ENCODE data around the gene CDH22. TPM values are rescaled to one million over a fixed set of nuclear protein-coding genes. Genes with fewer than 3 reads are reported as not detected.
A peak's percentile ranks its signal among the peaks of the same experiment; 100 is the strongest.

The CDH22 gene
- total RNA-seq, 4 donors from 2014 or later = 0.11 to 2.3 (median 0.76) TPM

DNA sequence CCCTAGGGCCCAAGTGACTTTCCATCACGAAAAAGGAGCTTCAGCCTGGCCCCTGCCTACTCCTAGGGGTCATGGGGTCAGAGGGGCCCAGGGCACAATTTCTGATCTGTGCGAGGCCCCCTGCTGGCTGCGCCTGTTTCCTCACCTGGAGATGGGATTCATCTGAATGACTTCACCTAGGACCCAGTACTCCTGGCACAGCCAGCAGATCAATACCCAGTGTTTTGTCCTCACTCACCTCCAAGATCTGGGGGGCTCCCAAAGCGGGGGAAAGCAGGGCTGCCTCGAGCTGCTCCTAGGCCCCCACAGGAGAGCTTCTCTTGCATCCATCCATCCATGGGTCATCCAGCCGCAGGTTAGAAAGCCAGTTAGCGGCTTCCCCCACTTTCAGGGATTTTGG is 156.4 kb downstream of the CDH22 start:
- H3K9me3 ChIP-seq = no peaks in the 10 kb centered on the region
- no peak overlapping the region for H3K4me3 ChIP-seq
- WGBS, 2 donors = 61 to 73% methylated on average over 2 to 4 of the region's 7 CpGs
- no peak for TF ChIP-seq POLR2A (IDR thresholded peaks at IDR 0.05)
- TF ChIP-seq, protein P1, sequence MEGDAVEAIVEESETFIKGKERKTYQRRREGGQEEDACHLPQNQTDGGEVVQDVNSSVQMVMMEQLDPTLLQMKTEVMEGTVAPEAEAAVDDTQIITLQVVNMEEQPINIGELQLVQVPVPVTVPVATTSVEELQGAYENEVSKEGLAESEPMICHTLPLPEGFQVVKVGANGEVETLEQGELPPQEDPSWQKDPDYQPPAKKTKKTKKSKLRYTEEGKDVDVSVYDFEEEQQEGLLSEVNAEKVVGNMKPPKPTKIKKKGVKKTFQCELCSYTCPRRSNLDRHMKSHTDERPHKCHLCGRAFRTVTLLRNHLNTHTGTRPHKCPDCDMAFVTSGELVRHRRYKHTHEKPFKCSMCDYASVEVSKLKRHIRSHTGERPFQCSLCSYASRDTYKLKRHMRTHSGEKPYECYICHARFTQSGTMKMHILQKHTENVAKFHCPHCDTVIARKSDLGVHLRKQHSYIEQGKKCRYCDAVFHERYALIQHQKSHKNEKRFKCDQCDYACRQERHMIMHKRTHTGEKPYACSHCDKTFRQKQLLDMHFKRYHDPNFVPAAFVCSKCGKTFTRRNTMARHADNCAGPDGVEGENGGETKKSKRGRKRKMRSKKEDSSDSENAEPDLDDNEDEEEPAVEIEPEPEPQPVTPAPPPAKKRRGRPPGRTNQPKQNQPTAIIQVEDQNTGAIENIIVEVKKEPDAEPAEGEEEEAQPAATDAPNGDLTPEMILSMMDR (IDR thresholded peaks at IDR 0.05) = peak in 1 of 6 experiments; percentile 36
- no peaks in the 10 kb centered on the region for H3K36me3 ChIP-seq
- H3K27ac ChIP-seq = no peak overlapping the region
- intact Hi-C loops (cut with DNase I) = no loop called here
- H3K4me1 ChIP-seq = no peaks in the 10 kb centered on the region
- H3K27me3 ChIP-seq = peaks cover 0 to 58% (median 0%) of the 10 kb centered on the region in 4 donors
- DNase-seq = no peak

DNA sequence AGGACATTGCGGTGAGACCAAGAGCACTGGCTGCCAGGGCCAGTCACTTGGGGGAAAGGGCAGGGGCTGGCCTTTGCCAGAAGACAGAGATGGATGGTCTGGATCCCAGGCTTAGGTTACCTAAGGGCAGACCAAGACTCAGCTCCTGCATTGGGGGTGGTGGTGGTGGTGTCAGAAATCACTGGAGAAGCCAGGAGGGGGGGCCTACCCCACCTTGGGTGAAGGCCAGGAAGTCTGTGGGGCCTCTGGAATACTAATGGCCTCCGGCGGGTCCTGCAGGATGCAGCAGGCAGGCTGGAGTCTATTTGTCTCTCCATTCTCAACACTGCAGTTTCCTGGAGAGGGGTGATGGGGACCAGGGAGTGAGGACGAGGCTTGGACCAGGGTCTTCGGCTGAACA is 157.4 kb downstream of the CDH22 start:
- Histone ChIP-seq H3K27ac (no peak overlapping the region), H3K4me1 (no peaks in the 10 kb centered on the region), H3K36me3 (no peaks in the 10 kb centered on the region), H3K9me3 (no peaks in the 10 kb centered on the region), H3K27me3 (peaks cover 0 to 49% (median 0%) of the 10 kb centered on the region in 4 donors), H3K4me3 (no peak overlapping the region)
- intact Hi-C loops (cut with DNase I) = no loop called here
- no peak for TF ChIP-seq POLR2A (IDR thresholded peaks at IDR 0.05)
- TF ChIP-seq, protein P1 (IDR thresholded peaks at IDR 0.05) = no peak
- 54 to 56% methylated on average over 1 to 3 of the region's 5 CpGs for WGBS, 2 donors
- no peak for DNase-seq

DNA sequence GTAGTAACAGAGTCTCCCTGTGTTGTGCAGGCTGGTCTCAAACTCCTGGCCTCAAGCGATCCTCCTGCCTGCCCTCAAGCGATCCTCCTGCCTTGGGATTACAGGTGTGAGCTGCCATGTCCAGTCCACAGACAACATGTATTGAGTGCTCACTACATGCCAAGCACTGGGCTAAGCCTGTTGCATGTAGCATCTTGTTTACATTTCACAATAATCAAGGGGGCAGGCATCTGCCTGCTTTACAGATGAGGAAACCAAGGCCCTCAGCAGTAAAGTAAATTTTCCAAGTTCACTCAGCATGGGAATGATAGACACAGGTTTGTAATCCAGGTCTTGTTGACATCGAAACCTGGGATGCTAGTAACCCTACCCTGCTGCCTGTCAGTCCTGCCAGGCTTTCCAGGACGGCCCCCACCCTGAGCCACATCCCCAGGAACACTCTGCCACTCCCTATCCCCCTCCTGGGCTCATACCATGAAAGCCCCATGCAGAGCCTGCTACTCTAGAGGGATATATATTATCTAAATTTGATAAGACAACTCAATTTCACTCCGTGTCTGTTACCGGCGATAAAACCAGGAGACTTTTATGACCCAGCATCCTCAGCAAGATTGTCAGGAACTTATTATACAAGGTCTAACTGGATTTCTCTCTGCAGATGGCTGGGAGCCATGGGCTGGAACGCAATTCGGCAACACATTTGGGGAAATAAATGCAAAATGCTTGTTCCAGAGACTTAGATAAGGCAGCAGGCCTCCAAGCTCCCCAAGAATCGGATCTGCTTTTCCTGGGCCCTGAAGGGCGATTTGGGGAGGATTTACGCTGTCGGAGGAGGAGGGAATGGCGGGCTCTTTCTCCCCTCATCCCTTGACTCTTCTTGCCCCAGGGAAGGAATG is 159.7 kb downstream of the CDH22 start:
- TF ChIP-seq, protein P1 (IDR thresholded peaks at IDR 0.05) = no peak
- no peak for TF ChIP-seq POLR2A (IDR thresholded peaks at IDR 0.05)
- Histone ChIP-seq H3K27ac (no peak overlapping the region), H3K27me3 (peaks cover 0 to 49% (median 0%) of the 10 kb centered on the region in 4 donors), H3K4me3 (no peak overlapping the region), H3K36me3 (no peaks in the 10 kb centered on the region), H3K4me1 (peaks cover 0 to 6% (median 0%) of the 10 kb centered on the region in 3 donors), H3K9me3 (no peaks in the 10 kb centered on the region)
- WGBS, 2 donors = 72 to 82% methylated on average over 9 to 14 of the region's 14 CpGs
- no peak for DNase-seq
- intact Hi-C loops (cut with DNase I) = no loop called here

DNA sequence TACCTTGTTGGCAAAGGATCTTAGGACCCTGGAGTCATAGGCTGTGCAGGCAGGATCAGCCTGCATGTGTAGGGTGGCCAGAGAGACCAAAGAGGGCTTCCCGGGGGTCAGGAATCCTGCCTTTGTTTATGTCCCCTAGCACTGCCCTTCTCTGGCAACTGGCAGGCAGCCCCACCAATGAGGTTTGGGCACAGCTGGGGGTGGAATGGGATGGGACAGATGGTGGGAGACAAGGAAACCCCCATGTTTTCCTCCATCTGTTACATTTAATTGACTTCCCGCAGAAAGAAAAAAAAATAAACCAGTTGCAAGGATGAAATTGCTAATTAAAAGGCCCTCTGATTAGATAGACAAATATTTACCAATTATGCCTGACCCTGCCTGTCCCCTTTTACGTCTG is 162.6 kb downstream of the CDH22 start:
- H3K27ac ChIP-seq = no peak overlapping the region
- peaks cover 0 to 6% (median 0%) of the 10 kb centered on the region in 3 donors for H3K4me1 ChIP-seq
- no peak overlapping the region for H3K4me3 ChIP-seq
- 61 to 68% methylated on average over 3 of the region's 3 CpGs for WGBS, 2 donors
- no peak for TF ChIP-seq POLR2A (IDR thresholded peaks at IDR 0.05)
- TF ChIP-seq, protein P1 (IDR thresholded peaks at IDR 0.05) = no peak
- no peak for DNase-seq
- no peaks in the 10 kb centered on the region for H3K9me3 ChIP-seq
- peaks cover 0 to 39% (median 0%) of the 10 kb centered on the region in 4 donors for H3K27me3 ChIP-seq
- no peaks in the 10 kb centered on the region for H3K36me3 ChIP-seq
- intact Hi-C loops (cut with DNase I) = no loop called here

DNA sequence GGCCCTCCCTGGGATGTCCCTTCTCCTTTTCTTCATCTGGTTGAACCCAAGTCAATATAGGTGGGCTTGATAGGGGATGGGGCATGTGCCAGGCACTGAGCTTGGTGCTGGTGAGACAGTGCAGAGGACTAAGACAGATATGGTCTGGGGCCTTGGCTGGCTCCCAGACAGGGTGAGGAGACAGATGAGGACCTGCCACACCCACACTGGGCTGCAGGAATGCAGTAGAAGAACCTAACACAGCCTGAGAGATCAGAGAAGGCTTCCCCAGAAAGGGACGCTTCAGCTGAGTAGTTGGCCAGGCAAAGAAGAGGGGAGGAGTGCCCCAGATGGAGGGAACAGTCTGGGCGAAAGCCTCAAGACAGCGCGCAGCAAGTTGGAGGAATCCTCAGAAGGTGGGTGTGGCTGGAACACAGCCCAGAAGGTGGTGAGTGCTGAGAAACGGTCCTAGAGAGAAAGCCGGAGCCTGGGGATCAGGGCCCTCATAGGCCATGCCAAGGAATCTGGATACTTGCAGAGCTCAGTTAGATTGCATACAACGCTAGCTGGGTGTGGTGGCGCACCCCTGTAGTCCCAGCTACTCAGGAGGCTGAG is 163.8 kb downstream of the CDH22 start:
- no peak for DNase-seq
- H3K9me3 ChIP-seq = no peaks in the 10 kb centered on the region
- H3K4me1 ChIP-seq = peaks cover 0 to 16% (median 6%) of the 10 kb centered on the region in 3 donors
- no peak overlapping the region for H3K27ac ChIP-seq
- TF ChIP-seq POLR2A (IDR thresholded peaks at IDR 0.05) = no peak
- TF ChIP-seq, protein P1 (IDR thresholded peaks at IDR 0.05) = no peak
- H3K27me3 ChIP-seq = peaks cover 0 to 41% (median 0%) of the 10 kb centered on the region in 4 donors
- H3K36me3 ChIP-seq = no peaks in the 10 kb centered on the region
- no peak overlapping the region for H3K4me3 ChIP-seq
- intact Hi-C loops (cut with DNase I) = no loop called here
- 51 to 59% methylated on average over 7 to 8 of the region's 8 CpGs for WGBS, 2 donors

Measured in esophagus squamous epithelium (tissue), 5 donors.